Measurements from ENCODE around the gene DSCAM.

DSCAM gene

DNA sequence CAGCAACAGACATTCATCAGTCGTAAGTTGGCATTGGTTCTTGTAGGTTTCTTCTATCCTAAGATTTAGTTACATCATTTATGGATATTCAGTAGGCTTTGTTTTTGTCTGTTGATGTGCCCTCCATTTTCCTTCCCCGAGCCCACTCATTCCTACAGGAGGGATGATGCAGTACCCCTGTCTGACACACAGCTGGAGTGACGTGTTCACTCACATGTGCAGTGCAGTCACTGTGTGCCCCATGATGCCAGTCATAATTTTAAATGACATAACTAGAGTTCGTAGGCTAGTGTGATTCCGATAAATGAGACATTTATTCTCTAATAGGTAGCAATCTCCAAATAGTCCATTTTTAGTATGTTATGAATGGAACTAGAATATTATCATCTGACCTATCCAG is 438.4 kb downstream of the DSCAM start:
- DNase-seq (ENCODE audit: low read depth): no peak
- no peak overlapping the region for H3K4me3 ChIP-seq (ENCODE audit: low read length)
- TF ChIP-seq, protein P1, sequence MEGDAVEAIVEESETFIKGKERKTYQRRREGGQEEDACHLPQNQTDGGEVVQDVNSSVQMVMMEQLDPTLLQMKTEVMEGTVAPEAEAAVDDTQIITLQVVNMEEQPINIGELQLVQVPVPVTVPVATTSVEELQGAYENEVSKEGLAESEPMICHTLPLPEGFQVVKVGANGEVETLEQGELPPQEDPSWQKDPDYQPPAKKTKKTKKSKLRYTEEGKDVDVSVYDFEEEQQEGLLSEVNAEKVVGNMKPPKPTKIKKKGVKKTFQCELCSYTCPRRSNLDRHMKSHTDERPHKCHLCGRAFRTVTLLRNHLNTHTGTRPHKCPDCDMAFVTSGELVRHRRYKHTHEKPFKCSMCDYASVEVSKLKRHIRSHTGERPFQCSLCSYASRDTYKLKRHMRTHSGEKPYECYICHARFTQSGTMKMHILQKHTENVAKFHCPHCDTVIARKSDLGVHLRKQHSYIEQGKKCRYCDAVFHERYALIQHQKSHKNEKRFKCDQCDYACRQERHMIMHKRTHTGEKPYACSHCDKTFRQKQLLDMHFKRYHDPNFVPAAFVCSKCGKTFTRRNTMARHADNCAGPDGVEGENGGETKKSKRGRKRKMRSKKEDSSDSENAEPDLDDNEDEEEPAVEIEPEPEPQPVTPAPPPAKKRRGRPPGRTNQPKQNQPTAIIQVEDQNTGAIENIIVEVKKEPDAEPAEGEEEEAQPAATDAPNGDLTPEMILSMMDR (conservative IDR thresholded peaks at IDR 0.05; ENCODE audit: low read length): no peak

DNA sequence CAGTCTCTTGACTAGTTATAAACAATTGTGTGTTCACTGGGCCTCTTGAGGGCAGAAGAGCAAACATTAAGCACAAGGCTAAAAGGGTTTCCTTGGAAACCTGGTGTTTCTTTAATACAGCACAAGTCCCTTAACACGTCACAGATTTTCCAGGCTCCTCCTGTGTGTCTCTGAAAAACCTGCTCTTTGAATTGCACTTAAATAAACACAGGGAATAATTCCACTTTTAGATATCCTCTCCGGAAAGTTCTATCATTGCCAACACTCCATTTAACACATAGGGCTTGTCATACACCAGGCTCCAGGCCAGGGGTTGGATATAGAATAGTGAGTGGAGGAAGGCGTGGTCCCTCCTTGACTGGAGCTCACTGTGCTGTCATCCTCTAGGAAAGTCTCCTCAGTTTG is 442.6 kb downstream of the DSCAM start:
- TF ChIP-seq, protein P1 (conservative IDR thresholded peaks at IDR 0.05; ENCODE audit: low read length): no peak
- no peak overlapping the region for H3K4me3 ChIP-seq (ENCODE audit: low read length)
- no peak for DNase-seq (ENCODE audit: low read depth)

DNA sequence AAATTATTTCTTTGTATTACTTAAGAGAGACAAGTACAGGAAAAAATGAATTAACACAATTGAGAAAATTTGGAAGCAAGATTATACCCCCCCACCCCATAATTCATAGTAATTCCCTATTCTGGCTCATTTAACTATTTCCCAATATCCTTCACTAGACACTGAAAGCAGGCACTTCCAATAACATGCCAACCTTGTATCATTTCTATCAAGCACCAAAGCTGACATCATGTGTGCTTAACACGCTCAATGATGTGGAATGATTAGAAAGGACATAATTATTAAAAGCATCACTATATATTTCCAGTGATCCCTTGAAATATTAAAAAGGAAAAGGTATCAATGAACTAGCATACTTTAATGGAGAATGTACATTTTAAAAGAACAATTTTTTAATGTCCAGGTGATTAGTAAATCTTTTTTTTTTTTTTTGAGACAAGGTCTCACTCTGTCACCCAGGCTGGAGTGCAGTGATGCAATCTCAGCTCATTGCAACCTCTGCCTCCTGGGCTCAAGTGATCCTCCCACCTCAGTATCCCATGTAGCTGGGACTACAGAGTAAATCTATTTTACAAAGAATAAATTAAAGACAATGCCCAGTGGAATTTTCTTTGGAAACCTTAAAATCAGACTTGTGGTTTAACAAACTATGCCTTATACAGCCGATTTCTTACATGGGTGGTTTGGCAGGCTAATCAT is 443.9 kb downstream of the DSCAM start:
- TF ChIP-seq, protein P1 (conservative IDR thresholded peaks at IDR 0.05; ENCODE audit: low read length): no peak
- DNase-seq (ENCODE audit: low read depth): no peak
- H3K4me3 ChIP-seq (ENCODE audit: low read length): no peak overlapping the region

DNA sequence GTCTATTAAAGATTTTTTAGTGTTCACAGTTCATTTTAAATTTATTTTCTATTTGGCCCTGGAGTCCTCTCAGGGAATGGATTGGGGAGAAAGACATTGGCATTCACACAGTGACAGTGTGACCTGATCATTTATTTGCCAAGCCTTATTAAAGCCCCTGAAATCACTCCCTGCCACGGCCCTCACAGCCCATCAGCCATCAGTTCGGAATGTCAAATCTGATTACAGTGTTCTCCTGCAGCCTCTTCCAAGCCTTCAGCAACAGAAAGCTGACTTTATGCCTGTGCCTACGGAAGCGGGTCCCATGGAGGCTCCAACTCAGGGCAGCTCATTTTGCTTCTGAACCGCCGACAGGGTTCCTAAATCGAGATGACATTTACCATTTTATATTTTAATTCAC is 451.2 kb downstream of the DSCAM start:
- DNase-seq (ENCODE audit: low read depth): no peak
- H3K4me3 ChIP-seq (ENCODE audit: low read length): no peak overlapping the region
- TF ChIP-seq, protein P1 (conservative IDR thresholded peaks at IDR 0.05; ENCODE audit: low read length): no peak

DNA sequence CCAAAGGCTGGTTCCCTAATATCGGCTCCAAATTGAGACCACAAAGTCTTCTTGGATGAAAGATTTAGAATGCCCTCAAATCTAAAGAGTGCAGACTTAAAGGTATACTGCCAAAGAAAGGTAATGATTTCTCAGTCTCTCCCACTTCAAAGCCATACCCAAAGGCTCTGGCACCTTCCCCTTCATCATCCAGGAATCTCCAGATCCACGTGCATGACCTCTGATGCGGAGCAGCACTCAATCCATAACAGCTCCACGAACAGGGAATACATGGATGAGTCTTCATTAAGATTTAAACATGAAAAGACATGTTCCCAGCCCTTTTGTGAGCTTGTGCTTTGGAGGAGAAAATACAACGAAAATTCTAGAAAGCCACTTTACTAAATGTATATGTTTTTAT is 453.9 kb downstream of the DSCAM start:
- TF ChIP-seq, protein P1 (conservative IDR thresholded peaks at IDR 0.05; ENCODE audit: low read length): no peak
- DNase-seq (ENCODE audit: low read depth): no peak
- H3K4me3 ChIP-seq (ENCODE audit: low read length): no peak overlapping the region

DNA sequence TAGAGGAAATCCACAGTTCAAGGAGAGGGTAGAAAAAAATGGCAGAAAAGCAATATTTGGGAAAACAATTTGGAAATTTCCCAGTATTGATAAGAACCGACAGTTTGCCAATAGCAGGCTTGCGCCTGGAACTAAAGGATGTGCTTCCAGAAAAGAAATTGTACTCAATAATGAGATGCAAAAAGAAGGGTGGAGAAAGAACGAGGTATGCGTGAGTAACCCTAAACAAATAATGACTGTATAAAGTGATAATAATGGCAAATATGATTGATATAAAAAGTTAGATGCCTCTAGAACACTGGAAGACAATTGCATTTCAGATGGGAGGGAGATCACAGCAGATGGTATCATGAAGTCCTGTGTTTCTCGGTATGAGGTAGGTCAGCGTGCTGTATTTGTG is 458.9 kb downstream of the DSCAM start:
- no peak overlapping the region for H3K4me3 ChIP-seq (ENCODE audit: low read length)
- no peak for DNase-seq (ENCODE audit: low read depth)
- TF ChIP-seq, protein P1 (conservative IDR thresholded peaks at IDR 0.05; ENCODE audit: low read length): no peak

DNA sequence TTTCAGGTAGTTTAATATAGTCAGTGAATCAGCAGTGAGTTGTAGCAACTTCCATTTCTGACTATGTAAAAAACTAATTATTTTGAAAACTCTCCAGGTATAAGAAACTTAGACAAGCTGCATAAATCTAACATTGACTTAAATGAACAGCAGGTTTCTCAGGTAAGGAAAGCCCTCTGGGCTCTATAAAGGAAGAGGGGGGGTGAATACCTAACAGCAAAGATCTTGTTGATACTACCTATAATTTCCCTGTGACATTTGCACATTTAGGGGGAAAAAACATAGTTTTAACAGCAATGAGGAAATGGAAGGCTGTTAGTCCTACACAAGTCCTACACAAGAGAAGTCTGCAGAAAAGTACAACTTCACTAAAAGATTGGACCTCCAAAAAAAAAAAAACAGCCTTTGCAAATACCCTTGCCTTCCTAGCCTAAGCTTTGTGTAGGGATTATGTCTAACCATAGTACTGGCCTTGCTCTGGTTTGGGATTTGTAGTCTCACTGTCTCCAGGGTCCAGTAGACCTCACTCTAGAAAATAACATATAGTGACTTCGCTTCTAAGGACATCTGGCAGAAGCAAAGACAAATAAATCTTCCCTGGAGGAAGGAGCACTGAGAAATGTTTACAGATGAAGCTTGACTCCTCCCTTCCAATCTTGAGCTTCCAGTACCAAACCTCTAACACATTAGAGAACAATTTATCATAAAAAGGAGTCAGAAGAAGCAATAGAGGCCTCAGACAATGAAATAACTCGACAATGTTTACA is 459.8 kb downstream of the DSCAM start:
- H3K4me3 ChIP-seq (ENCODE audit: low read length): no peak overlapping the region
- TF ChIP-seq, protein P1 (conservative IDR thresholded peaks at IDR 0.05; ENCODE audit: low read length): no peak

More for the DNA sequence above, 459.8 kb downstream of the DSCAM start:
- no peak for DNase-seq (ENCODE audit: low read depth)

All from AG10803 (cell line).